D721Med (cell line): ENCODE measurements around the gene JPT2.
"Not testable (repeated sequence)": the region's sequence is repeated elsewhere in the genome, so short reads cannot be mapped to it uniquely, and the experiment has no call there.

Experiments
- DNase-seq: peaks from one replicate; pipeline ENCODE4 v3.0.0; 2011; ENCODE audit warnings: low spot score; ENCODE audit not compliant: insufficient read length
- FAIRE-seq: peaks from 2 replicates; lab custom pipeline; 2011; peaks lifted over from hg19 to GRCh38; lab: Jason Lieb, UNC
- TF ChIP-seq, protein P1 (sequence below): IDR thresholded peaks from 2 replicates; pipeline ENCODE4 v1.5.1; 2012; ENCODE audit warnings: mild to moderate bottlenecking, control low read depth; ENCODE audit not compliant: insufficient read depth; ENCODE audit errors: missing control alignments

Gene JPT2

GRCh38 chr16:1732071-1732470 lies 54.0 kb downstream of the JPT2 start:
- DNase-seq: no peak
- no peak for FAIRE-seq
- TF ChIP-seq, protein P1, sequence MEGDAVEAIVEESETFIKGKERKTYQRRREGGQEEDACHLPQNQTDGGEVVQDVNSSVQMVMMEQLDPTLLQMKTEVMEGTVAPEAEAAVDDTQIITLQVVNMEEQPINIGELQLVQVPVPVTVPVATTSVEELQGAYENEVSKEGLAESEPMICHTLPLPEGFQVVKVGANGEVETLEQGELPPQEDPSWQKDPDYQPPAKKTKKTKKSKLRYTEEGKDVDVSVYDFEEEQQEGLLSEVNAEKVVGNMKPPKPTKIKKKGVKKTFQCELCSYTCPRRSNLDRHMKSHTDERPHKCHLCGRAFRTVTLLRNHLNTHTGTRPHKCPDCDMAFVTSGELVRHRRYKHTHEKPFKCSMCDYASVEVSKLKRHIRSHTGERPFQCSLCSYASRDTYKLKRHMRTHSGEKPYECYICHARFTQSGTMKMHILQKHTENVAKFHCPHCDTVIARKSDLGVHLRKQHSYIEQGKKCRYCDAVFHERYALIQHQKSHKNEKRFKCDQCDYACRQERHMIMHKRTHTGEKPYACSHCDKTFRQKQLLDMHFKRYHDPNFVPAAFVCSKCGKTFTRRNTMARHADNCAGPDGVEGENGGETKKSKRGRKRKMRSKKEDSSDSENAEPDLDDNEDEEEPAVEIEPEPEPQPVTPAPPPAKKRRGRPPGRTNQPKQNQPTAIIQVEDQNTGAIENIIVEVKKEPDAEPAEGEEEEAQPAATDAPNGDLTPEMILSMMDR: no peak

GRCh38 chr16:1732551-1732987 lies 54.5 kb downstream of the JPT2 start:
- FAIRE-seq, DNase-seq: not testable (repeated sequence)

GRCh38 chr16:1734123-1734522 lies 56.0 kb downstream of the JPT2 start:
- no peak for FAIRE-seq
- TF ChIP-seq, protein P1: no peak
- no peak for DNase-seq

GRCh38 chr16:1734816-1735215 lies 56.7 kb downstream of the JPT2 start:
- FAIRE-seq: no peak

DNA sequence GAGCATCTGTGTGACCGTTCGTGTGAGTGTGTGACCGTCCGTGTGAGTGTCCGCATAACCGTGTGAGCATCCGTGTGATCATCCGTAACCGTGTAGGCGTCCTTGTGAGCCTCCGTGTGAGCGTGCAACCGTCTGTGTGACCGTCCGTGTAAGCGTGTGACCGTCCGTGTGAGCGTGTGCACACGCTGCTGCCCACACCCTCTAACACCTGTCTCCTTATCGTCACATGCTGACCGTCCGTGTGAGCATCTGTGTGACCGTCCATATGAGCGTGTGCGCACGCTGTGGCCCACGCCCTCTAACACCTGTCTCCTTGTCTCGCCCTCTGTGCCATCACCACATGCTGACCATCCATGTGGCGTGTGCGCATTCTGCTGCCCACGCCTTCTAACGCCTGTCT lies 62.2 kb downstream of the JPT2 start:
- DNase-seq (no peak), FAIRE-seq (no peak)
- TF ChIP-seq, protein P1: no peak

More at GRCh38 chr16:1734816-1735215, 56.7 kb downstream of the JPT2 start:
- no peak for DNase-seq
- TF ChIP-seq, protein P1: no peak

- TF ChIP-seq, protein P1: no peak
- DNase-seq (no peak), FAIRE-seq (no peak)
Measured at GRCh38 chr16:1740781-1741490, 62.9 kb downstream of the JPT2 start.

DNA sequence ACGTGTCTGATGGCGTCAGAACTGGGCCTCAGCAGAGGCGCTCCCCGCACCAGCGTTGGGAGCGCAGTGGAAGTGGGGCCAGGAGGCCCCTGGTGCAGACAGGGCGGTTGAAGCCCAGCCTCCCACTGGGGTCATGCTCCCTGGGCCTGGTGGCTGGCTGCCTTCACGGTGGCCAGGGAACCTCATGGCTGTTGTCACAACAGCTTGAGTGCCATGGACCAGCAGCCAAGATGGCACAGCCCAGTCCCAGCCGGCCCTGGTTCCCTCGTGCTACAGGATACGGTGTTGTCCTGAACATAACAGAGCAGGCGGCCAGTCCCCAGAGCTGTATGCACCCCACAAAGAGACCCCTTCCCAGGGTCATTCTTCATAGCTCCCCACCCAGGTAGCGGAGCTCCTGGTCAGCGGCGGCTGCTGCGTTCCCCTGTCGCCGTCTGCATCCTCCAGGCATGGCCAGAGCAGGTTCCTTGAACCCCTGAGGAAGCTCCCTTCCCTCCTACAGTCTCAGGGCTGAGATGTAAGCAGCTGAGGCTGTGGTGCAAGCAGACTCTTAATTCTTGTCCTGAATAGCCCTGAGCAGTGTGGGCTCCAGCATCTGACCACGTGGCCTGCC lies 63.6 kb downstream of the JPT2 start:
- FAIRE-seq (no peak), DNase-seq (no peak)
- TF ChIP-seq, protein P1: no peak
